Measurements from ENCODE around the gene C12orf75. TPM values are rescaled to one million over a fixed set of nuclear protein-coding genes. Genes with fewer than 3 reads are reported as not detected.

The C12orf75 gene
- total and polyA plus RNA-seq, 2 donors (not counting 3 experiments of a cell fraction or from before 2014, with no cell fraction given) = 23.6 to 60.7 TPM

DNA sequence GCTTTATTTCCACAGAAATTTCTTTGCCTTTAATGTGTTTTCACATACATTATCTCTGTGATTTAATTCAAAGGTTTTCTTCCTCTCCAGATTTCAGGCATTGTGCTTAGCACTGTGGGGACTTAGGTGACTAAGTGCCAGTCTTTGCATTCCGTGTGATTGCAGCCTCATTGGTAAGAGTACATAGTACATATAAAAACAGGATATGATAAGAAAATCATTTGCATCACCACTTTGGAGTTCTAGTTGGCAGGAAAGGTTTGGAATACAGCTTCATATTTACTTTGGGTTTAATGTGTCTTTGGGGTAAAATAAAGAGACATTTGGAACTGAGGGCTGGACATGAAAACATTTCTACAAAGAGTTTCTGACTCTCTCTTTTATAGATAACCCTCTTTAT lies 37.8 kb upstream of the C12orf75 start:
- H3K9me3 ChIP-seq (replicated peaks; ENCODE audit: control insufficient read depth, insufficient read depth, low read length) = no peaks in the 10 kb centered on the region
- intact Hi-C loops (cut with micrococcal nuclease) (no loop called here), dilution Hi-C loops (cut with MboI; ENCODE audit: extremely low pct_ligation_motif_present, low sequenced_read_pairs) (no loop called here)
- BruUV-seq (replicated peaks) = no TSS peak
- no peaks in the 10 kb centered on the region for H4K20me1 ChIP-seq (replicated peaks; ENCODE audit: control insufficient read depth, extremely low read depth, insufficient read depth, low read length)
- H3K4me3 ChIP-seq (replicated peaks in 1 of 3; ENCODE audit: insufficient read depth in 1 of 3, low read depth in 1 of 3, low read length in 3 of 3) = no peak overlapping the region
- POLR2A ChIA-PET = no interaction called here
- peak; percentile 48 for DNase-seq (ENCODE audit: low read depth, low spot score)
- H3K79me2 ChIP-seq (ENCODE audit: control insufficient read depth, insufficient read depth, low read length) = no peaks in the 10 kb centered on the region
- H2AFZ ChIP-seq (ENCODE audit: low read depth, low read length) = peak overlapping the region; percentile 15
- FAIRE-seq = peak; percentile 77
- CTCF ChIA-PET = interaction anchor here (1.0 kb wide), 1 partner anchor 15 kb away, joined by 4 read pairs; no protein-coding TSS in a partner anchor
- H3K9ac ChIP-seq (replicated peaks; ENCODE audit: extremely low read depth, insufficient read depth, low read length) = peak overlapping the region; percentile 19
- H3K27ac ChIP-seq (ENCODE audit: insufficient read depth, low read depth, low read length) = peak overlapping the region; percentile 2
- no peaks in the 10 kb centered on the region for H3K9me1 ChIP-seq (replicated peaks; ENCODE audit: control insufficient read depth, extremely low read depth, insufficient read depth, low read length)
- H3K36me3 ChIP-seq (ENCODE audit: control insufficient read depth in 2 of 2, extremely low read depth in 1 of 2, insufficient read depth in 2 of 2, low read length in 2 of 2) = no peaks in the 10 kb centered on the region
- H3K4me2 ChIP-seq (ENCODE audit: insufficient read depth, low read length) = peak overlapping the region; percentile 31
- H3K4me1 ChIP-seq (ENCODE audit: control insufficient read depth, extremely low read depth, insufficient read depth, low read length) = peaks cover 19% of the 10 kb centered on the region
- TF ChIP-seq EZH2 (IDR thresholded peaks at IDR 0.05; ENCODE audit: borderline replicate concordance, low read depth, low read length, severe bottlenecking) (no peak), GATA2 (IDR thresholded peaks at IDR 0.05; ENCODE audit: insufficient read depth, insufficient read length, low read depth, low read length) (no peak), FOS (IDR thresholded peaks at IDR 0.05; ENCODE audit: borderline replicate concordance, insufficient read depth, low read length) (no peak), MYC (IDR thresholded peaks at IDR 0.05; ENCODE audit: low read depth, low read length) (no peak), POLR2AphosphoS5 (IDR thresholded peaks at IDR 0.05; ENCODE audit: insufficient read depth, low read depth, low read length) (no peak), POLR2A (IDR thresholded peaks at IDR 0.05; ENCODE audit: low read depth, low read length) (no peak), JUN (IDR thresholded peaks at IDR 0.05; ENCODE audit: borderline replicate concordance, insufficient read depth, insufficient read length, low read depth) (peak; percentile 10)
- TF ChIP-seq, protein P1, sequence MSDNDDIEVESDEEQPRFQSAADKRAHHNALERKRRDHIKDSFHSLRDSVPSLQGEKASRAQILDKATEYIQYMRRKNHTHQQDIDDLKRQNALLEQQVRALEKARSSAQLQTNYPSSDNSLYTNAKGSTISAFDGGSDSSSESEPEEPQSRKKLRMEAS (IDR thresholded peaks at IDR 0.05; ENCODE audit: insufficient read depth, insufficient read length) = no peak
- TF ChIP-seq, protein P2, sequence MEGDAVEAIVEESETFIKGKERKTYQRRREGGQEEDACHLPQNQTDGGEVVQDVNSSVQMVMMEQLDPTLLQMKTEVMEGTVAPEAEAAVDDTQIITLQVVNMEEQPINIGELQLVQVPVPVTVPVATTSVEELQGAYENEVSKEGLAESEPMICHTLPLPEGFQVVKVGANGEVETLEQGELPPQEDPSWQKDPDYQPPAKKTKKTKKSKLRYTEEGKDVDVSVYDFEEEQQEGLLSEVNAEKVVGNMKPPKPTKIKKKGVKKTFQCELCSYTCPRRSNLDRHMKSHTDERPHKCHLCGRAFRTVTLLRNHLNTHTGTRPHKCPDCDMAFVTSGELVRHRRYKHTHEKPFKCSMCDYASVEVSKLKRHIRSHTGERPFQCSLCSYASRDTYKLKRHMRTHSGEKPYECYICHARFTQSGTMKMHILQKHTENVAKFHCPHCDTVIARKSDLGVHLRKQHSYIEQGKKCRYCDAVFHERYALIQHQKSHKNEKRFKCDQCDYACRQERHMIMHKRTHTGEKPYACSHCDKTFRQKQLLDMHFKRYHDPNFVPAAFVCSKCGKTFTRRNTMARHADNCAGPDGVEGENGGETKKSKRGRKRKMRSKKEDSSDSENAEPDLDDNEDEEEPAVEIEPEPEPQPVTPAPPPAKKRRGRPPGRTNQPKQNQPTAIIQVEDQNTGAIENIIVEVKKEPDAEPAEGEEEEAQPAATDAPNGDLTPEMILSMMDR (IDR thresholded peaks at IDR 0.05; ENCODE audit: extremely low read depth in 1 of 2, insufficient read depth in 1 of 2, low read depth in 1 of 2, low read length in 2 of 2) = no peak
- H3K27me3 ChIP-seq (ENCODE audit: control insufficient read depth in 2 of 2, insufficient read depth in 2 of 2, low read length in 2 of 2) = no peaks in the 10 kb centered on the region
